Daoy (cell line): ENCODE measurements around the gene RIPK3. TPM values are rescaled to one million over a fixed set of nuclear protein-coding genes. Genes with fewer than 3 reads are reported as not detected.
A peak's percentile ranks its signal among the peaks of the same experiment; 100 is the strongest.
"Not testable (repeated sequence)": the region's sequence is repeated elsewhere in the genome, so short reads cannot be mapped to it uniquely, and the experiment has no call there.

Experiments used
- DNase-seq: peaks from one replicate; pipeline ENCODE4 v3.0.0-alpha.2; 2015; ENCODE audit warnings: low read depth
- total RNA-seq: library from RNA; depleted of rRNA; stranded (reverse); fragments of >200 nt; shearing (Covaris generic); gene quantifications from 2 replicates; pipeline ENCODE4 v1.2.3, GENCODE V29; 2014

Gene RIPK3
- total RNA-seq, 1 experiment from 2014 or later = not detected

- no peak for DNase-seq
Observed at GRCh38 chr14:24348186-24348585, 8.4 kb upstream of the RIPK3 start.

DNA sequence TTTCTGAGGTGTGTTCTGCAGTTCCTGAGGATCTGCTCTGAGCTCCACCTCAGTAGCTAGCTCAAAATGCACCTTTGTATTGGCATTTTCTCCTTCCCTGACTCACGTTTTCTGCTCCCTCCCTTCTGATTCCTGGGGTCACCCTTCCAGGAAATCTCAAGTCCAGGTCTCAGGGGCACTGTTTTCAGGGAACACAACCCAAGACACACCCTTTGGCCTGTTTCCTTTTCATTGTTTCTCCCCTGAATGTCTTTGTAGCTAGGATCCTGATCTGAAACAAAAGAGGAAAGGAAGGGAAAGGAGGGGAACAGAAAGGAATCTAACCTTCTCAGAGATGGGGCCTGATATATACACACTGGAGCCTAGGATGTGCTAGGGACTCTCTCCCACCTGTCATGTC, 7.3 kb upstream of the RIPK3 start:
- no peak for DNase-seq

DNA sequence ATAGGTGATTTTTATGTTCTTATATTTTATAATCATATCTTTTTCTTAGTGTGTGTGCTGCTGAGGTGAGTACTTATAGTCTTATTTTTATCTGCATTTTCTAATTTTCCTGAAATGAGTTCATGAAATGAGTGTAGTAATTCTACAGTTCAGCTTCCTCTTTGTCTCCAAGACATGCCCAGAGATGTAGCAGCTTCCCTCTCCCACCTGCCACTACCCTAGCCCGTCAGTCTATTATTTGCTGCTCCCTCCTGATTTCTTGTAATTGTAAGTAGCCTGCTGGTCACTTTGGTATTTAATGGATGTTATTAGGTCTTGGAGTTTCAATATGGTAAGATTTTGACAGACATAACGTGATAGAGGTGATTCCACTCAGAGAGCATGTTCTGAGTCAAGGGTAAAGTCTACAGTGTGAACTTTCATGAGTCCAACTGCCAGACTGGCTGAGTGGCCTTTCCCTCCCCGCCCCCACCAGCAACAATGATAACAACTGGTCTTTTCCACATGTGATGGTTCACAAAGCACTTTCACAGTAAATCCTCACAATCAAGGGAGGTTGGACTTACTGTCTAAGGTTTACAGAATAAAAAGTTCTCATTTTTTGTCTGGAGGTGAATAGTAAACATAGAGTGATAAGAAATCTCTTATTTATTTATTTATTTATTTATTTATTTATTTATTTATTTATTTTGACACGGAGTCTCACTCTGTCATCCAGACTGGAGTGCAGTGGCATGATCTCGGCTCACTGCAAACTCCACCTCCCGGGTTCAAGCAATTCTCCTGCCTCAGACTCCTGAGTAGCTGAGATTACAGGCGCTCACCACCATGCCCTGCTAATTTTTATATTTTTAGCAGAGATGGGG, 4.2 kb upstream of the RIPK3 start:
- DNase-seq = no peak

DNA sequence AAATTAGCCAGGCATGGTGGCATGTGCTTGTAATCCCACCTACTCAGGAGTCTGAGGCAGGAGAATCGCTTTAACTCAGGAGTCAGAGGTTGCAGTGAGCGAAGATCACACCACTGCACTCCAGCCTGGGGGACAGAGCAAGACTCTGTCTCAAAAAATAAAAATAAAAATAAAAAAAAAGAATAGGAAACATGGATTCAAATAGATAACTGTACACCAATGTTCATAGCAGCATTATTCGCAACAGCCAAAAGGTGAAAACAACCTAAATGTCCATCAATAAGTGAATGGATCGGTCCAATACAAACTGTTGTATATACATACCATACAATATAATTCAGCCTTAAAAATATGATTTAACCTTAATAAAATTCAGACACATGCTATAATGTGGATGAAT, 3.1 kb upstream of the RIPK3 start:
- DNase-seq = no peak

DNA sequence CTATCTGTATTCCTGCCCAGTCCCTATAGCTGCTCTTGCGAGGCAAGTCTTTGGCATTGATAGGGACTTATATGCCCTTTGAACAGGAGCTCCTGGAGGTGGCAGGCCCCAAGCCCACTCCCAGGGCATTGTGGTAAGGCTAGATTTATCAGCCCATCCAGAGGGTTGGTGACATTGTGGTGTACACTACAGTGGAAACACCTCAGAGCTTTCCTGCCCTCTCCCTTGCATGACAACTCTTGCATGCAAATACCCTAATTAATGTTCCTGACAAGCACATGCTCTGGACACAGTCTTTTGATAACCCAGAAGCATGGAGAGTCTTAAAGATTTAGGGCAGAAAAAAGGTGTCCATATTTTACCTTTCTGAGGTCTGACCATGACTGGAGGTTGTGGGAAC, 815 bp upstream of the RIPK3 start:
- DNase-seq = no peak

- DNase-seq = no peak
Observed at GRCh38 chr14:24338843-24339242, 948 bp downstream of the RIPK3 start.

- DNase-seq = no peak
Observed at GRCh38 chr14:24337824-24338175, 2.0 kb downstream of the RIPK3 start.

DNA sequence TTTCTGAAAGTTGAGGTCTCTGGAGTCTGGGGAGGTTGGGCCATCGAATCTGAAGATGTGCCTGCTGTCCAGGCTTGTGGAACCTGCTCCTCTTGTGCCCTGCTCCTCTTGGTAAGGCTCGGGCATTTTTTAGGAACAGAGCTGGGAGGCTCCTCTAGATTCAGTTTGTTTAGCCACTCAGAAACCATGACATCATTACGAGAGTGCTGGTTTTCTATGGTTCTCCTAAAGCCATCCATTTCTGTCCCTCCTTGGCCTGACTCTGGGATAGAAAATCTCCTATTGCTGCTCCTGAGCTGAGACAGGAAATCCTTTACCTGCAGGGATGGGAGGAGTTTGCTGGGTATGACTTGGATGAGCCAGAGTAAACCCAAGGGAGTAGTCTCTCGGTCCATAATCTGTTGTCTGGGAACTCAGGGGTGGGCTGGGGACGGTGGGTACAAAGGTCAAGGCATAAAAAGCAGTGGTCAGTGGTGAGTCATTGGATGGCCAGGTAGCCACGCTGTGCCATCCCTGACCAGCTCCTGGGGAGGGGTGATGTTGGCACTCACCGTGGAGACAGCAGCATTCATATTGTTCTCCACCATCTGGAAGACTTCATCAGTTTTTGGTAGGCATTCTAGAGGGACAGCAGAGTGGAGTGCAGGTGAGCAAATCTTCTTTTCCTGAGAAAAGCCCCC, 2.5 kb downstream of the RIPK3 start:
- no peak for DNase-seq

DNA sequence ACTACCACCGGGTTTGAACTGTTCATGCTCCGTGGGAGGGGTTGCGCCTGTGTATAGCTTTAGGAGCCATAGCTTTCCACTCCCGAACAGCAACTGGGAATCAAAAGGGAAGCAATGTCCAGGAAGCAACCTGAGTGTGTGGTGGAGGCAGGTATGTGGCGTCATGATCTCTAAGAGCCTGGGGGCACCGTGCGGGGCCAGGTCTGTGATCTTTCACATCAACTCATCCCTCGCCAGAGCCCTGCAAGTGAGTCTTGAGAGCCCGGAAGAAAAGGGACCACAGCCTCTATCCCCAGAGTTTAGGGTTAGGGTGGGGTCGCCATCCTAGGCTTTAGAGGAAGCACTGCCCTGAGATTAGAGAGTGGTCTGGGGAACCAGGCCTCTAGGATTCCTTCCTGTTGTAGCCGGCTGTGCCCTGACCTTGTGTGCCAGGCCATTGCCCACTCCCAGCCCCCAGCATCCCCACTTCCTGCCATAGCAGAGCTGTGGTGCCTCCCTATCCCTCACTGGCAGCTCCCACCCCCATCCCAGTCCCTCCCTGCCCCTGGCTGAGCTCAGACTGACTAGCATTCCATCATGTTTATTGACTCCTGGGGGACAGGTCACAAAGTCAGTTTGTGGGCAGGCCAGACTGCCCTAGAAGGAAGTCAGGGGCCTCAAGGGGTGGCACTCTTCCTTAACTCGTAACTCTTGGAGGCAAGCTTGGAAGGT, 4.2 kb downstream of the RIPK3 start:
- DNase-seq = no peak

GRCh38 chr14:24334431-24335291, 5.1 kb downstream of the RIPK3 start, which contains the start of gene ADCY4:
TSS of gene ADCY4 (minus strand) at chr14:24335071. CDS start at chr14:24334652, 419 bp downstream.
- no peak for DNase-seq

DNA sequence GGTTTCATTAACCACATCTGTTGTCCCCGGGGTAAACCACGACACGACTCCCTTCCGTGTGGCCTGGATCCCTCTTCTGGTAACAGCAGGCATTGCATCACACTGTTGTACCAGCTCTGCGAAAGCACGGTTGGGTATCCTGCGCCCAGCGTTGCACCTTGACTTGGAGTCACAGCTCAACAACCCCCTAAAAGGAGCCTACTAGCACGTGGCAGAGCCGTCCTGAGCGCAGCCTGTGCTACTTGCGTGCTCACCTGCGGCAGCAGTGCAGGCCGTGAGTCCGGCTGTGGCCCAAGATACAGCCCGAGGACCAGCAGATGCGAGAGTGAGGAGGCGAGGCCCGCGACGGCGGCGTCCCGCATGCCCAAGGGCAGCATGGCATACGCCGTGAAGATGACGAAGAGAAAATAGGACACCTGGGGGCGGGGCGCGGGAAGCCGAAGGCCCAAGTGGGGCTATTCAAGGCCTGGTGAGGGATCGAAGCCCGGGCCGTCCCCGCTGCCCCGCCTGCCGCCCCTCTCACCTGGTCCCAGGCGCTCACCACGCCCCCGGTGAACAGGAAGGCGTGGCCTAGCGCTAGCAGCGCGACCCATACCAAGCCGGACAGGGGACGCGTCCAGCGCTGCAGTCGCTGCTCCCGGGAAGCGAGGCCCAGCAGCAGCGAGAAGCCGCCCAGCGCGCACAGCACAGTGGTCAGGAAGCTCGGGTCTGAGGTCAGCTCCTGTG, 7.4 kb downstream of the RIPK3 start:
- peak; percentile 73 for DNase-seq

DNA sequence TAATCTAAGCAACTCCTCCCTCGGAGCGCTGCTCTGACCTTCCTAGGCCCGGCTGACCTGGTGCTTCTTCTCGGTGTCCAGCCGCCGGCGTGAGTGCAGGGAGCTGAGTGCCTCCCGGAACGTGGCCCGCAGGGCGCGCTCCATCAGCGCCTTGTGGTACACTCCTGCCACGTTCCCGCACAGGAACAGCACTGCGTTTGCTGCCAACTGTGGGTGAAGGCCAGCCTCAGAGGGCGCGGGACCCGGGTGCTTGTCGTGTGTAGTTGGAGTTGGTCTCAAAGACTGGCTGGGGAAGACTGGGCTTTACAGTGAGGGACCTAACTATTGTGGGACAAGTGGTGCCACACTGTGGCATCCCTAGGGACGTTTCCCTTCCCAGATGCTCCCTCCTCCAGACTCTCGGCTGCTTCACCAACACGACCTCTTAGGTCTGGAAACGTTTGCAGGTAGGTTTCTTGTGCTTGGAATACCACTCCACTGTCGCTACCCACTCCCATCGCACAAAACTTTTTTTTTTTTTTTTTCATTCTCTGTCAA, 8.0 kb downstream of the RIPK3 start:
- DNase-seq = no peak

- DNase-seq = no peak
Observed at GRCh38 chr14:24330973-24331674, 8.7 kb downstream of the RIPK3 start.

GRCh38 chr14:24329736-24330135, 10.1 kb downstream of the RIPK3 start:
- DNase-seq = no peak

- no peak for DNase-seq
Observed at GRCh38 chr14:24329073-24329663, 10.6 kb downstream of the RIPK3 start.

DNA sequence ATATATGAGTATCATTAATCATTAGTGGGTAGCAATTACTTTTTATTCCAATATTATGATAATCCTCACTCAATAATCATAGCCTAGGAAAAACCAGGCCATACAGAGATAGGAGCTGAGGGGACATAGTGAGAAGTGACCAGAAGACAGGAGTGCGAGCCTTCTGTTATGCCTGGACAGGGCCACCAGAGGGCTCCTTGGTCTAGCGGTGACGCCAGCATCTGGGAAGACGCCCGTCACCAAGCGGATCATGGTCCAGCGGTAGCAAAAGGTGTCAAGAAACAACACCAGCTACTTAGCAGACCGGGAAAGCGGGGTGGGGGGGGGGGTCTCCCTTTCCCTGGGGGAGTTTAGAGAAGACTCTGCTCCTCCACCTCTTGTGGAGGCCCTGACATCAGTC, 11.9 kb downstream of the RIPK3 start:
- not testable (repeated sequence) for DNase-seq

DNA sequence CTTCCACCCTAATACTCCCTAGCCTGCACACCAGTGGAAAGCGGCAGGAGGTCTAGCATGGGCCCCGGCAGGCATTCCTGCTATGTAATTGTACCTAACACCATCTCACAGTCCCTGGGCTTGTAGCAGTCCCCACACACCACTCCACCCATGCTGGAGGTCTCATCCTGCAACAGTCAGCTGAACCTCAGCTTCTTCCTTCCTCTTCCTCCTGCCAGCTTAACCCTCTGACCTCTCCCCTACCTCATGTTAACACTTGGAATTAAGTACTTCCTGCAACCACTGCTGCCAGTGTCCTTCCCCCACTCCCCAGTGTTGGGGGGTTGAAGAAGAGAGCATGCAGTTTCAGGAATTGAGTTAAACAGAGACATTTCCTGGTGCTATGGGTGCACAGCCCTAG, 12.5 kb downstream of the RIPK3 start:
- no peak for DNase-seq

GRCh38 chr14:24325963-24326362, 13.8 kb downstream of the RIPK3 start:
- DNase-seq = no peak

GRCh38 chr14:24325041-24325530, 14.7 kb downstream of the RIPK3 start:
- DNase-seq = no peak
